Left forelimb (tissue), 1 donor: ENCODE results near the gene IRF1.

ENCODE experiments used
- DNase-seq: peaks from one replicate; pipeline ENCODE4 v3.0.0-alpha.2; 2018; ENCODE audit warnings: low spot score

IRF1 gene

GRCh38 chr5:132500931-132501628, 10.5 kb upstream of the IRF1 start:
- no peak for DNase-seq

DNA sequence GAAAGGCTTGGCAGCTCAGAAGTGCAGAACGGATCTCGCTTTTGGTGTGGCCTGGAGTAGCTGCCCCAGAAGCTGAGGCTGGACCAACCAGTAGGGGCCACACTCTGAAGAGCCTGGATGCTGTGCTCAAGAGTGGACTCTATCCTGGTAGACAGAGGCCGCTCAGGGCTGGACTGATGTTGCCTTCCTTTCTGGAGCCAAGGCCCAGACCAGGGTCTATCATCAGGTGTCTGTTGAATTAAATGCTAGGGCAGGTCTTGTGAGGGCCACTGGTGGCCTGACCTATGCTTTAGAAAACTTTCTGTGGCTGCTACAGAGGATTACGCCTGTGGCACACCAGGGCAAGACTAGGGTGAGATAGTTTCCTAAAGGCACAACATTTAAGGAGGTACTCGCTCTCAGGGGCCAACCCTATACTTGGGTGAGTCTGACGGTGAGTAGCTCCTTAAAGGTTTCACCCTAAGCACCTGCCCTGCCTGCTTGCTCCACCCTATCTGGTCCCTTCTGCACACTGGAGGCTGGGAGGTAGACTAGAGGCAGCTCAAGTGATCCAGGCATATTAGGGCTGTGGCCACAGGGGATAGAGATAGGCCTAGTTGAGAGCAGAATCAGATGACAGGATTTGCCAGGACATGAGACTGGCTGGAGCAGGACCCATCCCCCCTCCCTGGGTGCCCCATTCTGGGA, 9.8 kb upstream of the IRF1 start:
- DNase-seq: no peak

GRCh38 chr5:132499440-132500243, 9.1 kb upstream of the IRF1 start:
- DNase-seq: peak; percentile 33

DNA sequence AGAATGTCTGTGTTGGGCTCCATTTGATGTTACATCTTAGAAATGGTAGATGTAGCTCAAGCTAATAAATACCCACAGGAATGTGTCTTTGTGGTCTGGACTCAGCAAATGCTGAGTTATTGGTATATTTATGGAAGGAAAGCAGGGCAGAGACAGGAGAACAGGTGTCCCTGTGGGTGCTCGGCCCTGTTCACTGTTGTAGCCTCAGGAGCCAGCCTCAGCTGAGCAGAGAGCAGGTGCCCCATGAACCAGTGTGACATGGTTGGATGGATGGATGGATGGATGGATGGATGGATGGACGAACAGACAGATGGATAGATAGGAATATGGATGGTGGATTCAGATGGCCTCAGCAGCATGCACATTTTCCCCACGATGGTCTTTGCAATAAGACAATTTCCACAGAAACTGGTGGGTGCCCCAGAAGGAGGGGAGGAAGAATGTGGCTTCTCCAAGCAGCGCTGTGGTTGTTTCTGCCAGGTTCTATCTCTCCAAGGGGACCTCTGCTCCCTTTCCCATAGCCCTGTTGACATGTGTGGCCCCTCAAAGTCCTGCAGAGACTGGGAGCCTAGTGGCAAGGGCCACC, 8.2 kb upstream of the IRF1 start:
- DNase-seq: peak; percentile 42

DNA sequence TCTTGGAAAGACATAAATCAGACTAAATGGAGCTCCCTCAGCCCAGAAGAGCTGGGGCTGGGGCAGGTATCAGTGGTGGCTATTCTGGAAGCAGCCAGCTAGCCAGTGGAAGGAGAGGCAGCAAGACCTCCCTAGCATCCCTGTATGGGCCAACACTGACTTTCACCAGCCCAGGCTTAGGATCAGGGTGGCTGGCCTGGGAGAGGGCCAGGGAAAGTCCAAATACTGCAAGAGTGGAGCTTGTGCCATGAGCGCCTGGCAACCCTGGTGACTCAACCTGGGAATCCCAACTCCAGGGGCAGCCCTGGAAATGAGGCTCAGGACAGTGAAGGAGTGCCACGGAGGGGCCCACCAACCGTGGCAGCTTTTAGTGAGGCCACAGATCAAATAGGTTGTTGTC, 7.6 kb upstream of the IRF1 start:
- DNase-seq: peak; percentile 61

- DNase-seq: peak; percentile 72
These were observed 7.0 kb upstream of the IRF1 start for GRCh38 chr5:132497488-132497997.

GRCh38 chr5:132496631-132497487, 6.3 kb upstream of the IRF1 start:
- DNase-seq: peak; percentile 91

GRCh38 chr5:132496191-132496630, 5.6 kb upstream of the IRF1 start:
- no peak for DNase-seq

- peak; percentile 91 for DNase-seq
These were observed 5.2 kb upstream of the IRF1 start for GRCh38 chr5:132495667-132496190.

DNA sequence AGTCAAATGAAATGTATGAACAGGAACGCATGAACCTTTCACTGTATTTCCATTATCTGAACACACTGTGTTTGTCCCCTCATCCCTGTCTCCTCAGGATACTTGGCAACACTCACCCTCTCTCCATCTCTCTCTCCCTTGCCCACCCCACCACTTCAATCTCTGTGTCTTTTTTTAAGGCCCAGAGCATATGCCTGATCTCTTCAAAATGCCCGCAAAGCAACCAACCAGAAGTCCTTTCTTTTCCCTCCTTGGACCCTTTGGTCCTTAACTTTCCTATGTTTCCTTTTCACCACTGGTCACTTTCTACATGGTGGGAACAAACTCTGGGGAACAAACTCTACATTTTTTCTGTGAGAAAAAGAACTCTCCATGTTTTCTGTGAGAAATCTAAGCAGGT, 3.2 kb upstream of the IRF1 start:
- DNase-seq: peak; percentile 20

GRCh38 chr5:132493241-132493640, 2.7 kb upstream of the IRF1 start:
- peak; percentile 6 for DNase-seq

DNA sequence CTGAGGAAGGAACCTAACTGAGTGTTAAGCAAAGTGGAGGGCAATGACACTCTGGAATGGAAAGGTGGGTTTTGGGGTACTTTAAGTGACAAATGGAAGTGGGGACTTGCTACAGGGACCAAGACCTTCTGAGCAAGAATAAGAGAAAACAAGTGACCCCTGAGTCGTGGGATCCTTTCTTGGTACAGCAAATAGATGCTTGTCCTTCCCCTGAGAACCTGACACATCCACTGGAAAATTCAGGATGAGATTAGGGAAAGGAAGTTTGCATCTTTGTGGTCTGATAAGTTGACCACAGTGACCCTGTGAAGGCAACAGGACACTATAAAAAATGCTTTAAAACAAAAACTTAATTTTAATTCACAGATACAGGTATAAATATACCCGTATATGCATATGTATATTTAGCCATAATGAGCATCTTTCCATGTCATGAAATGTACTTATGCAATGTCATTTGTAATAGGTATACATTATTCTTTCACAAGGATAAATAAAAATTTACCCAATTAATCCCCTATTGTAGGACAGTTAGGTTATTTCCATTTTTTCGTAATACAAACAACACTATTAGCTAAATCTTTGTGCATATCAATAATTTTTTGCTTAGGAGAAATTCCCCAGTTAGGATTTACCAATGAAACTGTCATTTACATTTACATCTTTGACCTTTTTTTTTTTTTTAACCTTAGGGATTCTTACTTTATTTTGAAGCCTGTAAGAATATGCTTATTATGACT, 2.0 kb upstream of the IRF1 start:
- no peak for DNase-seq

DNA sequence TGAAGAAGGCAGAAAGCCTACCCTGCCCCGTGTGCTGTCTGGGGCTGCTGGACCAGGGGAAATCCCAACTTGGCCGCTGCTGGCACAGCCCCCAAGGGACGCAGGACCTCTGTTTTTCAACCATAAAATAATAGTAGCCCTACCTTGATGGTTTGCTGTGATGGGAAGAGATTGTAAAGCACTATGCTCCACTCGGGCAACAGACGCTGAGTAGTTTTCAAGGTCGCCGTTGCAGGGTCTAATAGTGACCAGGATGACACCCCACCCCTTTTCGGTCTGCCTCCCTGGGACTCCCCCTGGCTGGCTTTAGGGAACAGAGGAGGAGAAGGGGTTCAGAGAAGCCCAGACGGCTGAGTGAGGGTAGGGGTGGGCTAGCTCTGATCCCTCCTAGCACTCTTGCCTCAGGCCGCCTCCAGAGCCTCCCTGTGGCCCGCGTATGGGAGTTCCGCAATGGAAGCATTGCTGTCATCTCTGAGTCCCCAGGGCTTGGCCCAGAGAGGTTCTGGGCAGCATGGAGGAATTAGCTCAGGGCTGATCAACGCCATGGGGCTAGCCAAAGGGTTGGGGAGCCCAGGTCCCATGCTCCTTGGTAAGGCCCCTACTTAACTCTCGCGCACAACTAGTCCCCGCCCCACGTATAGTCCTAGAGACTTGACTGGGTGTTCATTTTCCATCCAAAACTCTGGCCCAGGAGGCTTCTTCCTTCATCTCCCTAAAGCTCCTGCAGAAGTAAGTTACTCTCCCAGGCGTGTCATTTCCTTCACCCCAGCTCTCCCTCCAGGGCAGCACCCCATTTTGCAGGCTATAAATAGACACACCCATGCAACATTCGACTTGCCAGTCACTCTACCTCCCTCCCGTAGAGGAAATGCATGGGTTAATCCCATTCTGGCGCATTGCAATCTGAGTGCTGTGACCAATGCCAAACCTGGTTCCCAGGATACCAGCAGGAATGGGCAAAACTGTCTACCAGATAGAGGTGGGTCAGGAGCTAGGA, 1.1 kb upstream of the IRF1 start:
- DNase-seq: peak; percentile 45

GRCh38 chr5:132489871-132490483, 596 bp downstream of the IRF1 start:
- no peak for DNase-seq

GRCh38 chr5:132489051-132489770, 1.4 kb downstream of the IRF1 start:
- peak; percentile 51 for DNase-seq

DNA sequence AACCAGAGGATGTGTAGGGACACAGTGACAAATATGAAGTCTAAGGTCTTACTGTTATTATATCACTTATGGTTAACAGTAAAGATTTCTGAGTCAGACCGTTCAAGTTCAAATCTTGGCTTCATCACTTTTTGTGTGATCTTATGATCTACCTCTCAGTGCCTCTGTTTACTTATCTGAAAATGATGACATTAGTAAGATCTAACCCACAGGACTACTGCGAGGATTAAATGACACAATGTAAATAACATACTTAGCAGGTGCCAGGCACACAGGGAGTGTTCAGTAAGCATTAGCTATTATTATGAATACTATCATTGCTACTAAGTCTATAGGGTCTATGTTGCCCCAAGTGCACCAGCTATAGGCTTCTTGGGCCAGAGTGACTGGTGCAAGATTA, 2.0 kb downstream of the IRF1 start:
- no peak for DNase-seq

GRCh38 chr5:132487841-132488555, 2.6 kb downstream of the IRF1 start:
- DNase-seq: peak; percentile 52
